Smooth muscle cell (in vitro differentiated cells): Measurements from ENCODE around the gene VPS9D1. TPM values are rescaled to one million over a fixed set of nuclear protein-coding genes. Genes with fewer than 3 reads are reported as not detected.

Source experiments
- DNase-seq: peaks from one replicate; lab custom pipeline; 2025; ENCODE audit not compliant: unreplicated experiment; lab: John Stamatoyannopoulos, UW
- H2AFZ ChIP-seq: fragments of 200-600 bp; sonication (generic); 2 replicates; pipeline ENCODE4 v1.6.0; 2016; ENCODE audit warnings: antibody characterized with exemption, low read depth, mild to moderate bottlenecking
- H3F3A ChIP-seq: fragments of 200-600 bp; sonication (generic); 2 replicates; pipeline ENCODE4 v1.6.0; 2017; ENCODE audit warnings: antibody characterized with exemption, low read depth
- H3K27ac ChIP-seq: fragments of 200-600 bp; sonication (generic); 2 replicates; pipeline ENCODE4 v1.5.1; 2016; ENCODE audit warnings: low read depth, mild to moderate bottlenecking
- H3K27me3 ChIP-seq: fragments of 200-600 bp; sonication (generic); 2 replicates; pipeline ENCODE4 v1.6.1; 2016; ENCODE audit warnings: low read depth, mild to moderate bottlenecking
- H3K36me3 ChIP-seq: fragments of 200-600 bp; sonication (generic); 2 replicates; pipeline ENCODE4 v1.5.1; 2016; ENCODE audit warnings: low read depth
- H3K4me1 ChIP-seq: fragments of 200-600 bp; sonication (generic); 2 replicates; pipeline ENCODE4 v1.5.1; 2016; ENCODE audit warnings: low read depth
- H3K4me2 ChIP-seq: fragments of 200-600 bp; sonication (generic); 2 replicates; pipeline ENCODE4 v1.6.0; 2016; ENCODE audit warnings: mild to moderate bottlenecking
- H3K4me3 ChIP-seq: fragments of 200-600 bp; sonication (generic); 2 replicates; pipeline ENCODE4 v1.5.1; 2016; ENCODE audit warnings: mild to moderate bottlenecking
- H3K79me2 ChIP-seq: fragments of 200-600 bp; sonication (generic); 2 replicates; pipeline ENCODE4 v1.6.0; 2016; ENCODE audit warnings: low read depth, mild to moderate bottlenecking
- H3K9ac ChIP-seq: fragments of 200-600 bp; sonication (generic); 2 replicates; pipeline ENCODE4 v1.6.0; 2016; ENCODE audit warnings: low read depth
- H3K9me3 ChIP-seq: fragments of 200-600 bp; sonication (generic); replicated peaks from 2 replicates; pipeline ENCODE4 v1.5.1; 2016; ENCODE audit warnings: low read depth
- H4K20me1 ChIP-seq: fragments of 200-600 bp; sonication (generic); 2 replicates; pipeline ENCODE4 v1.6.0; 2016; ENCODE audit warnings: low read depth
- WGBS: methylation state at CpG from one replicate; pipeline ENCODE4 v1.1.7; 2016; ENCODE audit warnings: low lambda C conversion rate; 5-methylcytosine and 5-hydroxymethylcytosine counted together
- polyA plus RNA-seq: library from polyadenylated mRNA; unstranded; fragments of >200 nt; fragmentation: Nextera tagmentation; extraction: Ambion mirVana; gene quantifications from 2 replicates; pipeline ENCODE4 v1.2.1, GENCODE V29; 2016
- total RNA-seq: library from RNA; depleted of rRNA; stranded (reverse); fragments of >200 nt; gene quantifications from 2 replicates; pipeline ENCODE4 v1.2.3, GENCODE V29; 2014
- TF ChIP-seq, protein P1 (sequence below): fragments of 200-600 bp; sonication (generic); IDR thresholded peaks from 2 replicates; pipeline ENCODE4 v1.5.1; 2017; ENCODE audit warnings: borderline replicate concordance, mild to moderate bottlenecking, antibody characterized with exemption; ENCODE audit not compliant: insufficient read depth, poor library complexity, severe bottlenecking

VPS9D1 gene
- total and polyA plus RNA-seq, 2 experiments from 2014 or later, result 10.6 to 15.7 TPM

DNA sequence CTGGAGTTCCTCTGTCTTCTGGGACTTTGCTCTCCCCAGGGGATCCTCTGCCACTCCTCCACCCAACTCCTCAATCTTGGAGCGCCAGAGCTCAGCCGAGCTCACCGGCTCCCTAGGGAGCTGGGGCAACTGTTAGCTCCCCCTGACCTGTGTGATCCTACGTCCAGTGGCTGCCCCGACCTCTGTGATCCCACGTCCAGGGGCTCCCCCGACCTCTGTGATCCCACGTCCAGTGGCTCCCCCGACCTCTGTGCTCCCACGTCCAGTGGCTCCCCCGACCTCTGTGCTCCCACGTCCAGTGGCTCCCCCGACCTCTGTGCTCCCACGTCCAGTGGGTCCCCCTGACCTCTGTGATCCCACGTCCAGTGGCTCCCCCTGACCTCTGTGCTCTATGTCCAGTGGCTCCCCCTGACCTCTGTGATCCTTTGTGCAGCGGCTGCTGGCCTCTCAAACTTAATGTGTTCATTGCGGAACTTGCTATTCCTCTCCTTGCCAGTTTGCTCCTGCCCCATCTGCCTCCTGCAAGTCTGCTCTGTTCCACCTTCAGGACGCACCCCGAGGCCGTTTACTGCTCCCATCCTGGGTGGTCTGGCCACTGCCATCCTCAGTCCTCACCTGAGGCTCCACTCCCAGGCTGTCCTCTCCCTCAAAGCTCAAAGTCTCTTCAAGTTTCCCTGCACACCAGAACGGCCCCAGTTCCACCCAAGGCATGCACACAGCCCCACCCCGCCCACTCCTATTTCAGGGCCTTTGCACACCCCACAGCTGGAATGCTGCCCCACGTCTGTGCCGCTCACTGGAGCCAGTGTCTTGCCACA lies 2.8 kb downstream of the VPS9D1 start:
- TF ChIP-seq, protein P1, sequence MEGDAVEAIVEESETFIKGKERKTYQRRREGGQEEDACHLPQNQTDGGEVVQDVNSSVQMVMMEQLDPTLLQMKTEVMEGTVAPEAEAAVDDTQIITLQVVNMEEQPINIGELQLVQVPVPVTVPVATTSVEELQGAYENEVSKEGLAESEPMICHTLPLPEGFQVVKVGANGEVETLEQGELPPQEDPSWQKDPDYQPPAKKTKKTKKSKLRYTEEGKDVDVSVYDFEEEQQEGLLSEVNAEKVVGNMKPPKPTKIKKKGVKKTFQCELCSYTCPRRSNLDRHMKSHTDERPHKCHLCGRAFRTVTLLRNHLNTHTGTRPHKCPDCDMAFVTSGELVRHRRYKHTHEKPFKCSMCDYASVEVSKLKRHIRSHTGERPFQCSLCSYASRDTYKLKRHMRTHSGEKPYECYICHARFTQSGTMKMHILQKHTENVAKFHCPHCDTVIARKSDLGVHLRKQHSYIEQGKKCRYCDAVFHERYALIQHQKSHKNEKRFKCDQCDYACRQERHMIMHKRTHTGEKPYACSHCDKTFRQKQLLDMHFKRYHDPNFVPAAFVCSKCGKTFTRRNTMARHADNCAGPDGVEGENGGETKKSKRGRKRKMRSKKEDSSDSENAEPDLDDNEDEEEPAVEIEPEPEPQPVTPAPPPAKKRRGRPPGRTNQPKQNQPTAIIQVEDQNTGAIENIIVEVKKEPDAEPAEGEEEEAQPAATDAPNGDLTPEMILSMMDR, result no peak
- H3K27ac ChIP-seq, result no peak overlapping the region
- 90% methylated on average over 19 of the region's 24 CpGs for WGBS

DNA sequence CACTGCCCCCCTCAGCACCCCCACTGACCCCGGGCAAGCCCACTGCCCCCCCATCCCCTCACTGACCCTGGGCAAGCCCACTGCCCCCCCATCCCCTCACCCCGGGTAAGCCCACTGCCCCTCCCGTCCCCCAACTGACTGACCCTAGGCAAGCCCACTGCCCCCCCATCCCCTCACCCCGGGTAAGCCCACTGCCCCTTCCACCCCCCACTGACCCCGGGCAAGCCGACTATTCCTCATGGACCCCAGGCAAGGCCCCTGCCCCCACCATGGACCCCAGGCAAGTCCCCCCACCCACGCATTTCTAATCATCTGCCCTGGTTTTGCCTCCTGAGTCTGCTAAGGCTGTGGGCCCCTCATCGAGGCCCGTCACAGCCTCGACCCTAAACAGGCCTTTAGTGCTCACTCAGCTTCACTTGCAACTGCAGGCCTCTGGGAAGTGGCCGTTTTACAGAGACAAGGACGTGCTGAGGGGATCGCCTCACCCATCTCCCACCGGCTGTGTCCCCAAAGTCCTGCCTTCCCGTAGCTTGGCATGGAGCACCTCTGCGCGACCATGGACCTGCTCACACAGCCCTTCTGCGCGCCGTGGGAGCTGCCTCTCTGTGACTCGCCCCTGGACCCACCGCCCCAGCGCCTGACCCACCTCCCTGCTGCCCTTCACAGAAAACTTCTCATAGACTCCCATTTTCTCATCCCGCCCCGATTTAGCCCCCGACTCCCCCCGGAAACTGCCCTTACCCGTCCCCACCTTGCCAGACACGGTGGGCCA lies 3.6 kb downstream of the VPS9D1 start:
- DNase-seq, result no peak
- Histone ChIP-seq H2AFZ (no peak overlapping the region), H3F3A (peaks cover 12% of the 10 kb centered on the region), H3K79me2 (no peaks in the 10 kb centered on the region), H3K27ac (no peak overlapping the region), H3K4me1 (peaks cover 13% of the 10 kb centered on the region), H3K27me3 (no peaks in the 10 kb centered on the region), H3K4me2 (no peak overlapping the region), H3K4me3 (no peak overlapping the region), H3K9ac (no peak overlapping the region), H4K20me1 (peaks cover 7% of the 10 kb centered on the region), H3K36me3 (no peaks in the 10 kb centered on the region), H3K9me3 (no peaks in the 10 kb centered on the region)
- TF ChIP-seq, protein P1, result no peak
- 96% methylated on average over 26 of the region's 29 CpGs for WGBS

More for the DNA sequence above, 2.8 kb downstream of the VPS9D1 start:
- H3K79me2 ChIP-seq, result peaks cover 6% of the 10 kb centered on the region
- peaks cover 15% of the 10 kb centered on the region for H3K4me1 ChIP-seq
- H3F3A ChIP-seq, result peaks cover 12% of the 10 kb centered on the region
- no peak overlapping the region for H3K4me3 ChIP-seq
- no peaks in the 10 kb centered on the region for H3K9me3 ChIP-seq
- no peaks in the 10 kb centered on the region for H3K36me3 ChIP-seq
- H3K9ac ChIP-seq, result no peak overlapping the region
- no peaks in the 10 kb centered on the region for H3K27me3 ChIP-seq
- DNase-seq, result no peak
- H2AFZ ChIP-seq, result no peak overlapping the region
- H3K4me2 ChIP-seq, result no peak overlapping the region
- H4K20me1 ChIP-seq, result peaks cover 15% of the 10 kb centered on the region

DNA sequence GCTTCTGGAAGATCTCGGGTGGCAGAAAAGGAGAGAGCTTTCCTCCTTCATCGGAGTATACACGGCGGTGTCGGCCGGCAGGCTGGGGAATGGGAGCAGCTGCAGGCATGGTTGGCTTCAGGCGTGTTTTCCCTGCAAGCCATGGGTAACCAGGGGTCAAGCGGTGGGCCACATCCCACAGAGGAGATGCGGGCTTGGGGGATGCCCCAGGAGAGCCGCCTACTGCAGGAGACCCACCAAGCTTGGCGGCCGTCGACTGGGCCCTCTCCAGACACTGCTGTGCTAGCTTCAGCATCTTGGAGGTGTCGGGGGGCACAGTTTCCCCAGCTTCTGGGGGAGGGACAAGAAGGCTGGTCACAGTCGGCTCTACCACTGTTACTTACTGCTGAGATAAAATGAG lies 4.2 kb downstream of the VPS9D1 start:
- no peak overlapping the region for H3K9ac ChIP-seq
- no peaks in the 10 kb centered on the region for H3K36me3 ChIP-seq
- no peak overlapping the region for H2AFZ ChIP-seq
- H3K79me2 ChIP-seq, result no peaks in the 10 kb centered on the region
- TF ChIP-seq, protein P1, result no peak
- peaks cover 16% of the 10 kb centered on the region for H3K4me1 ChIP-seq
- H3K4me2 ChIP-seq, result no peak overlapping the region
- WGBS, result 96% methylated on average over 15 of the region's 15 CpGs
- H3K4me3 ChIP-seq, result no peak overlapping the region
- H3K9me3 ChIP-seq, result no peaks in the 10 kb centered on the region
- peaks cover 12% of the 10 kb centered on the region for H3F3A ChIP-seq
- no peak for DNase-seq
- no peaks in the 10 kb centered on the region for H3K27me3 ChIP-seq
- H4K20me1 ChIP-seq, result peaks cover 1% of the 10 kb centered on the region
- no peak overlapping the region for H3K27ac ChIP-seq
